ENCODE data around the gene CALHM1. TPM values are rescaled to one million over a fixed set of nuclear protein-coding genes. Genes with fewer than 3 reads are reported as not detected.

CALHM1 gene
- total and polyA plus RNA-seq, 10 donors, result 0.04 to 0.52 (median 0.10) TPM; not detected in 7

GRCh38 chr10:103499881-103500280, 41.2 kb upstream of the CALHM1 start:
- H3K4me3 ChIP-seq, result no peak overlapping the region
- H3K27ac ChIP-seq, result no peak overlapping the region
- H3K36me3 ChIP-seq, result no peaks in the 10 kb centered on the region
- H3K9me3 ChIP-seq, result no peaks in the 10 kb centered on the region
- peaks cover 0 to 14% (median 8%) of the 10 kb centered on the region in 6 donors for H3K4me1 ChIP-seq
- intact Hi-C loops (cut with DNase I; ENCODE audit: low total_unique reads), result no loop called here
- 81 to 87% (median 85%) methylated on average over 7 of the region's 7 CpGs for WGBS, 5 donors
- peaks cover 0 to 42% (median 8%) of the 10 kb centered on the region in 7 donors for H3K27me3 ChIP-seq (replicated peaks in 1 of 7)
- DNase-seq, result peak; percentile 23
- TF ChIP-seq CTCF (IDR thresholded peaks at IDR 0.05 in 8 of 11, conservative IDR thresholded peaks at IDR 0.05 in 3 of 11) (no peak), POLR2A (IDR thresholded peaks at IDR 0.05) (no peak)

DNA sequence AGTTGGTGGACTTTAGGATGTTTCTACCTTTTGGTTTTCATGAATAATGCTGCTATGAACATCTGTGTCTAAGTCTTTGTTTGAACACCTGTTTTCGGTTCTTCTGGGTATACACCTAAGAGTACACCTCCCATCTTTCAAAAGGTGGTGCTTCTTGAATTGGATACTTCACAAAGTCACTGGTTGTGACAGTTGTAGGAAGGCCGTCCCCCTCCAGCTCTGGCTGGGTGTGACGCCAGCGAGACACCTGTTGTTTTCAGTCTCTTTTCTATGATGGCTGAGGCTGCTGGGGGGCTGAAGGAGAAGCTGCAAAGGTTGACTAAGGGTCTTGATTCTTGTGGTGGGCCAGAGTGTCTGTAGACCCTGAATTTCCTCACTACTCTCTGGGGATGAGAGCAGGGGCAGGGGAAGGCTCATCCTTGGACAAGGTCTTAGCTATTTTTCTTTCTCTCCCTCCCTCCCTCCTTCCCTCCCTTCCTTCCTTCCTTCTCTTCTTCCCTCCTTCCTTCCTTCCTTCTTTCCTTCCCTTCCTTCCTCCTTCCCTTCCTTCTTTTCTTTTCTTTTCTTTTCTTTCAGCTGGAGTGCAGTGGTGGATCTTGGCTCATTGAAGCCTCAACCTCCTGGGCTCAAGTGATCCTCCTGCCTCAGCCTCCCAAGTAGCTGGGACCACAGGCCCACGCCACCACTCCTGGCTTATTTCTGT, 40.4 kb upstream of the CALHM1 start:
- Histone ChIP-seq H3K27ac (no peak overlapping the region), H3K27me3 (replicated peaks in 1 of 7) (peaks cover 0 to 50% (median 15%) of the 10 kb centered on the region in 7 donors), H3K9me3 (no peaks in the 10 kb centered on the region), H3K4me1 (peaks cover 0 to 13% (median 8%) of the 10 kb centered on the region in 6 donors), H3K36me3 (no peaks in the 10 kb centered on the region), H3K4me3 (no peak overlapping the region)
- intact Hi-C loops (cut with DNase I; ENCODE audit: low total_unique reads), result no loop called here
- 75 to 91% (median 87%) methylated on average over 5 of the region's 5 CpGs for WGBS, 5 donors
- peak; percentile 42 for DNase-seq
- no peak for TF ChIP-seq POLR2A (IDR thresholded peaks at IDR 0.05)
- TF ChIP-seq CTCF (IDR thresholded peaks at IDR 0.05 in 8 of 11, conservative IDR thresholded peaks at IDR 0.05 in 3 of 11), result no peak
- TF ChIP-seq POLR2AphosphoS5 (IDR thresholded peaks at IDR 0.05), result no peak

- WGBS, 5 donors, result 75 to 93% (median 90%) methylated on average over 8 of the region's 8 CpGs
- Histone ChIP-seq H3K36me3 (no peaks in the 10 kb centered on the region), H3K4me1 (peaks cover 7 to 26% (median 18%) of the 10 kb centered on the region in 6 donors), H3K27ac (no peak overlapping the region), H3K9me3 (no peaks in the 10 kb centered on the region), H3K27me3 (replicated peaks in 1 of 7) (peaks cover 0 to 68% (median 27%) of the 10 kb centered on the region in 7 donors), H3K4me3 (no peak overlapping the region)
- TF ChIP-seq CTCF (IDR thresholded peaks at IDR 0.05 in 8 of 11, conservative IDR thresholded peaks at IDR 0.05 in 3 of 11), result no peak
- TF ChIP-seq POLR2A (IDR thresholded peaks at IDR 0.05), result no peak
- TF ChIP-seq POLR2AphosphoS5 (IDR thresholded peaks at IDR 0.05), result no peak
- DNase-seq, result peak; percentile 47
- intact Hi-C loops (cut with DNase I; ENCODE audit: low total_unique reads), result no loop called here
Observed at GRCh38 chr10:103497161-103497915, 38.6 kb upstream of the CALHM1 start.

- intact Hi-C loops (cut with DNase I; ENCODE audit: low total_unique reads), result no loop called here
- no peak for TF ChIP-seq POLR2AphosphoS5 (IDR thresholded peaks at IDR 0.05)
- no peak for TF ChIP-seq POLR2A (IDR thresholded peaks at IDR 0.05)
- TF ChIP-seq CTCF (IDR thresholded peaks at IDR 0.05 in 8 of 11, conservative IDR thresholded peaks at IDR 0.05 in 3 of 11), result no peak
- Histone ChIP-seq H3K9me3 (no peaks in the 10 kb centered on the region), H3K36me3 (no peaks in the 10 kb centered on the region), H3K27me3 (replicated peaks in 1 of 7) (peaks cover 0 to 64% (median 27%) of the 10 kb centered on the region in 7 donors), H3K4me3 (no peak overlapping the region), H3K4me1 (peaks cover 7 to 38% (median 24%) of the 10 kb centered on the region in 6 donors), H3K27ac (no peak overlapping the region)
- WGBS, 5 donors, result 84 to 90% (median 87%) methylated on average over 3 of the region's 3 CpGs
- no peak for DNase-seq
Observed at GRCh38 chr10:103495321-103495720, 36.6 kb upstream of the CALHM1 start.

Data from spleen (tissue), 11 donors.